Vagina (tissue), 2 donors: ENCODE data around the gene CAMK4.

ENCODE experiments used
- CTCF ChIP-seq, 3 experiments: fragments of 450-650 bp in 2 of 3; fragments of 200-600 bp in 1 of 3; sonication (generic) in 1 of 3; IDR thresholded peaks; one replicate each; pipeline ENCODE4 v1.5.1; 2017 to 2019; ENCODE audit warnings: antibody characterized with exemption in 3 of 3, mild to moderate bottlenecking in 2 of 3, moderate library complexity in 2 of 3
- POLR2A ChIP-seq, 2 donors: fragments of 450-650 bp; IDR thresholded peaks; one replicate each; pipeline ENCODE4 v1.6.1; 2017; ENCODE audit warnings: antibody characterized with exemption in 2 of 2, mild to moderate bottlenecking in 2 of 2, moderate library complexity in 2 of 2

- TF ChIP-seq POLR2A (IDR thresholded peaks at IDR 0.05) (no peak), CTCF (IDR thresholded peaks at IDR 0.05) (no peak)
These were observed 125.2 kb downstream of the CAMK4 start for GRCh38 chr5:111349429-111349828.
